ENCODE results near the gene MS4A14.
A peak's percentile ranks its signal among the peaks of the same experiment; 100 is the strongest.
"Not testable (repeated sequence)": the region's sequence is repeated elsewhere in the genome, so short reads cannot be mapped to it uniquely, and the experiment has no call there.

Gene MS4A14, protein sequence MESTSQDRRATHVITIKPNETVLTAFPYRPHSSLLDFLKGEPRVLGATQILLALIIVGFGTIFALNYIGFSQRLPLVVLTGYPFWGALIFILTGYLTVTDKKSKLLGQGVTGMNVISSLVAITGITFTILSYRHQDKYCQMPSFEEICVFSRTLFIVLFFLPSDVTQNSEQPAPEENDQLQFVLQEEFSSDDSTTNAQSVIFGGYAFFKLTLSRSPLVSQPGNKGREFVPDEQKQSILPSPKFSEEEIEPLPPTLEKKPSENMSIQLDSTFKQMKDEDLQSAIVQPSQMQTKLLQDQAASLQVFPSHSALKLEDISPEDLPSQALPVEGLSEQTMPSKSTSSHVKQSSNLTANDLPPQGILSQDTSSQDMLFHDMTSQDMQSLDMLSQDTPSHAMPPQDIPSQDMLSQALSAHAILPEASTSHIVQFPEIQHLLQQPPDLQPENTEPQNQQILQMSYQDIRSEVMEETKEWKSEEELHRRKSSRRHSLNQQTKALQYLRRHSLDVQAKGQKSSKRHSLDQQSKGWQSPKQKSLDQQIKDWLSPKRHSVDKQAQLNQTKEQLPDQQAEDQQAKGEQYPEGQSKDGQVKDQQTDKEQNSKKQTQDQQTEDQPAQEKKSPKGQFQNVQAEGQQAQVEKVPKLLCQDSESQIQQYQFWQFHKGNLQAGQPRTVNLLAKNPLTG

DNA sequence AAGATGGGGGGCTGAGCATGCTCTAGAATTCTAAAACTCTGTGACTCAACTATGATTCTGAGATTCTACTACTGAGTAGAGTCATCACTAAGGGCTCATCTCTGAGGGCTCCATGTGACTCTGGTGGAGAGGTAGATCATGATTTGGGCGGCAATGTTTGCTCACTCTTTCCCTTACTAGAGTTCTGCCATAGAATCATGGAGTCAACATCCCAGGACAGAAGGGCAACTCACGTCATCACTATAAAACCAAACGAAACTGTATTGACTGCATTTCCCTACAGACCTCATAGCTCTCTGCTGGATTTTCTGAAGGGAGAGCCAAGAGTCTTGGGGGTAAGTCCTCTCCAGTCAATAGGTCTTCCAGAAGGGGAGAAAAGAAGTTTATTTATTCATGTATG lies at the start of gene MS4A14:
TSS of gene MS4A14 (plus strand) at position 78 of the 400 bp plus-strand sequence. CDS start at position 198, 120 bp downstream.
- no peak for DNase-seq

GRCh38 chr11:60347084-60347797 lies 49.0 kb upstream of the MS4A14 start:
- no peak for DNase-seq

DNA sequence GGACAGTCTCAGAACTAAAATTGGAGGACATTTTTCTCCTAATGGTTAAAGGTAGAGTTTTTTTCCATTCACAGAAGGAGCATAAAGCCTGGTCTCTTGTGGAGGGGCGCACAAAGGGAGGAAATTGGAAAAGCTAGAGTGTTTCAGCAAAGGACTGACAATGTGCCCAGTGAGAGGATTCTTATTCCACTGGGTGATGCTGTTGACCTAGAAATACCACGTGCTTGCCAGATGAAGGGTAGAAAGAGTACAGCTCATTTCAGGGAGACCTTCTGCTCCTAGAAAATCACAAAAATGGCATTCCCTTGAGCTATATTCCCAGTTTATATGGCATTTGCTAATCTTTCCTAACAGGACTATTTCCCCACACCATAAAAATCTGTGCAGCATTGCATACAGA lies 48.1 kb upstream of the MS4A14 start:
- DNase-seq, result no peak

DNA sequence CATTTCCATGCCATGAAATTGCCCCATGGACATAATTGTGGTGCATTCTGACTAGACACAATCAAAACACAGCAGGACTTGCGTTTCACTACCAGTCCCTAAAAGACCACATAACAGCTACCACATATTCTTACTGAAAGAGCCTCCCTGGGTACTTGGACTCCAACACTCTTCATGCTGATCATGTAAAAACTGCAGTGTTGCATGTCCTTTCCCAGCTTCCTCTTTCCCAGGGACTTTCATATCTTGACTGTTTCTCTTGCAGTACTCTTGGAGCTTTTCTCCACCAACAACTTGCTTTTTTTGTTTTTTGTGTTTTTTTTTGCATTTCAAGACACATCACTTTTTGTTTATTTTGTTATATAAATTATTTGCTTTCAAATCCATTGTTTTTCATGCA lies 46.3 kb upstream of the MS4A14 start:
- DNase-seq, result no peak

DNA sequence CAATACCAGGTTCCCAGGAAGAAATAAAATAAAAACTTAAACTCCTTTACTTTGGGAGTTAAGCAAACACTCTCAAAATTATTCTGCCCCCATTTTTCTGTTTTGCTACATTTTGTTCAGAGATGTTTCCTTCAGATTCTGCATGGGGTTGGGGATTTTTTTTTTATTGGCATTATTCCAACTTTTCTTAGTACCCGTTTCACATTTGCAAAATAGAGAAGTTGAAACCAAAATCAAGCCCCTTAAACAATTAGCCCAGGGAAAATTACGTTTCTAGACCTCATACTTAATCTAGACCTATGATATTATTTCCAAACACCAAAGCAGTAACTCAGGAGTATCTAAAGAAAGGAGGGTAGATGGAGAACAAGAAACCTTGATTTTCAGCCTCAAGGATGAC lies 38.5 kb upstream of the MS4A14 start:
- DNase-seq, result no peak

- no peak for DNase-seq
These were observed 35.6 kb upstream of the MS4A14 start for GRCh38 chr11:60360621-60361020.

DNA sequence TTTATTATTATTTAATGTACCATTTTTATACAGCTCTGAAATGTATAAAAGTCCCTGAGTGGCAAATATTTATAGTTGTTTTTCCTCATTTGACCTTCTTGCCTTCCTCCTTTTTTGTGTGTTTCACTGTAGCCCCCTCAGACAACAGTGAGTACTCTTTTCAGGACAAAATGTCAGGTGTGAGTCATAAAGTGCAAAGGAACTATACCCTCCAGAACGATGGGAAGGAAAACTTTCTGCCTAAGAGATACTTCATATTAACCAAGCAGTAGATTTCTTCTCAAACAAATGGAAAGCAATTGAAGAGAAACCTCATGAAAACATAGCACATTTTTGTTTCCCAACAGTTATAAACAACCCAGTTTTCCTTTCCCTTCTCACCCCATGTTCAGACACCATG lies 34.0 kb upstream of the MS4A14 start:
- DNase-seq, result no peak

DNA sequence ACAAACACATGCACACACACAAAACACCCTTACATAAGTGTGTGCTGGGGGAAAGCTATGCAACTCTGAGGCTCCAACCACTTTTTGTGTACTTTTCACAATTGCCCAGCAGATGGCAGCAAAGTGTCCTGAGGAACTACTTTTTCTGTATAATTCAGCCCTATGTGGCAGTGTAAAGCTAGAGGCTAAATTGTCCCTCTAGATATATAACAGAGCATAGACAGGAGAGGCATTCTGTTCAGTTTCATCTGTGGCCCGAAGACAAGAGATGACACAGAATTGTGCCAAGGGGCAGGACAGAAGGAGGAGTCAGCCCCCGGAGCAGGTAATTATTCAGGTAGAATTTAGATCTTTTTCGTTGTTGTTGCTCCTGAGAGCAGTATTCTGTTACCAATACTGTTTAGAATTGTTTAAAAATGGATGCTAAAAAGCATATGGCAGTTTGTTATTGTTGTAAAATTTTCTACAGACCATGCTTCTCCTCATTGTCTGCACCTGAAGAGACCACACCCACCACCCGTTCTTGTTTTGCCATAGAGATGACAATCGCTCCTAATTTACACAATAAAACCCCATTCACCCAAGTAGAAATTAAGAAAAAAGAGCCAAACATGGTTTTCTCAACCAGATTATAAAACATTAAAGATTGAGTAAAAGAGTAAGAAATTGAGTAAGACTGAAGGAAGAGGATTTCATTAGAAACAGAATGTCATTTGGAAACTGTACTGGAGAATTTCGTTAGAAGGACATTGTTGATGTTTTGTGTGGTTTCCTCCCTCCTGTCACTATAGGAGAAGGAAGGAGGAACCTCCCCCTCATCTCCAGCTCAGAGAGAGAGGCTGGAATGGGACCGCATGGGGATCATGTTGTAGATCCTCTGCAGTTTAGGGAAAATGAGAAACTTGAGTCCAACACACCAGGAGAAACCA lies 32.5 kb upstream of the MS4A14 start:
- DNase-seq, result peak; percentile 38

- not testable (repeated sequence) for DNase-seq
These were observed 29.9 kb upstream of the MS4A14 start for GRCh38 chr11:60366262-60366904.

- DNase-seq, result no peak
These were observed 29.2 kb upstream of the MS4A14 start for GRCh38 chr11:60367009-60367408.

DNA sequence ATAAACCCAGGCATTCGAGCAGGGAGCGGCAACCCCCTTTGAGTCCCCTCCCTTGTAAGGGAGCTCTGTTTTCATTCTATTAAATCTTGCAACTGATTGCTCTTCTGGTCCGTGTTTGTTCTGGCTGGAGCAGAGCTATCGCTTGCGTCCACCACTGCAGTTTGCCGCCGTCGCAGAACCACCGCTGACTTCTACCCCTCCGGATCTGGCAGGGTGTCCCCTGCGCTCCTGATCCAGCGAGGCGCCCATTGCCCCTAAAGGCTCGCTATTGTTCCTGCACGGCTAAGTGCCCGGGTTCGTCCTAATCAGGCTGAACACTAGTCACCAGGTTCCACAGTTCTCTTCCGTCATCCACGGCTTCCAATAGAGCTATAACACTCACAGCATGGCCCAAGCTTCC lies 28.4 kb upstream of the MS4A14 start:
- DNase-seq, result no peak

- DNase-seq, result no peak
These were observed 25.9 kb upstream of the MS4A14 start for GRCh38 chr11:60370252-60370810.

- DNase-seq, result no peak
These were observed 25.4 kb upstream of the MS4A14 start for GRCh38 chr11:60370811-60371298.

- DNase-seq, result no peak
These were observed 24.9 kb upstream of the MS4A14 start for GRCh38 chr11:60371386-60371785.

- no peak for DNase-seq
These were observed 24.4 kb upstream of the MS4A14 start for GRCh38 chr11:60371854-60372253.

- no peak for DNase-seq
These were observed 23.5 kb upstream of the MS4A14 start for GRCh38 chr11:60372767-60373166.

GRCh38 chr11:60375316-60375715 lies 20.9 kb upstream of the MS4A14 start:
- DNase-seq, result no peak

DNA sequence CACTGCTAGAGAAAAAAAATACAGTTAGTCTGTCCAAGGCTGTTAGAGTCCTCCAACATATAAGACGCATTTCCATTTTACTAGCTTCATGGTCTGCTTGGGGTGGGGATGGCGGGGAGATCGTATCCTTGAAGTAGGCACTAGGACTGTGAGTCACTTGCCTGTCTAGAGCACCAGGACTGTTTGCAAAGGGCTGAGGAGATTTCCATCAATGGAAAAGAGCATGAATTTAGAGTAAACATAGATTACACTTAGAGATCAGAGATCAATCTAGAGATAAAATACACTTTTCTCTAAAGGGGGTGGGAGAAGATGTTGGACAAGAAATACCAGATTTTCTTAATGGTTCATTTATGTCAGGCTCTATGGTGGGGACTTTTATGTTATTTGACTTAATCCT lies 19.7 kb upstream of the MS4A14 start:
- no peak for DNase-seq

GRCh38 chr11:60377401-60378136 lies 18.7 kb upstream of the MS4A14 start:
- no peak for DNase-seq

- no peak for DNase-seq
These were observed 17.9 kb upstream of the MS4A14 start, which contains the start of gene MS4A7 for GRCh38 chr11:60378354-60378753. Gene MS4A7, plus strand, starts transcription at chr11:60378532. Its CDS starts 4,610 bp downstream, at chr11:60383142.
